Esophagus squamous epithelium (tissue), 4 donors: ENCODE measurements around the gene SYNCRIP.

Experiments
- POLR2A ChIP-seq, 4 donors: fragments of 450-650 bp; IDR thresholded peaks; one replicate each; pipeline ENCODE4 v1.6.1; 2017; ENCODE audit warnings: antibody characterized with exemption in 4 of 4, mild to moderate bottlenecking in 4 of 4, moderate library complexity in 3 of 4
- TF ChIP-seq, protein P1 (sequence below), 6 experiments: fragments of 450-650 bp in 4 of 6; fragments of 200-600 bp in 2 of 6; sonication (generic) in 2 of 6; IDR thresholded peaks; one replicate each; pipeline ENCODE4 v1.5.1; 2016 to 2019; ENCODE audit warnings: antibody characterized with exemption in 6 of 6, mild to moderate bottlenecking in 4 of 6, moderate library complexity in 4 of 6

GRCh38 chr6:85585741-85586140, 56.9 kb downstream of the SYNCRIP start:
- TF ChIP-seq, protein P1, sequence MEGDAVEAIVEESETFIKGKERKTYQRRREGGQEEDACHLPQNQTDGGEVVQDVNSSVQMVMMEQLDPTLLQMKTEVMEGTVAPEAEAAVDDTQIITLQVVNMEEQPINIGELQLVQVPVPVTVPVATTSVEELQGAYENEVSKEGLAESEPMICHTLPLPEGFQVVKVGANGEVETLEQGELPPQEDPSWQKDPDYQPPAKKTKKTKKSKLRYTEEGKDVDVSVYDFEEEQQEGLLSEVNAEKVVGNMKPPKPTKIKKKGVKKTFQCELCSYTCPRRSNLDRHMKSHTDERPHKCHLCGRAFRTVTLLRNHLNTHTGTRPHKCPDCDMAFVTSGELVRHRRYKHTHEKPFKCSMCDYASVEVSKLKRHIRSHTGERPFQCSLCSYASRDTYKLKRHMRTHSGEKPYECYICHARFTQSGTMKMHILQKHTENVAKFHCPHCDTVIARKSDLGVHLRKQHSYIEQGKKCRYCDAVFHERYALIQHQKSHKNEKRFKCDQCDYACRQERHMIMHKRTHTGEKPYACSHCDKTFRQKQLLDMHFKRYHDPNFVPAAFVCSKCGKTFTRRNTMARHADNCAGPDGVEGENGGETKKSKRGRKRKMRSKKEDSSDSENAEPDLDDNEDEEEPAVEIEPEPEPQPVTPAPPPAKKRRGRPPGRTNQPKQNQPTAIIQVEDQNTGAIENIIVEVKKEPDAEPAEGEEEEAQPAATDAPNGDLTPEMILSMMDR (IDR thresholded peaks at IDR 0.05), result no peak
- no peak for TF ChIP-seq POLR2A (IDR thresholded peaks at IDR 0.05)
